Measurements from ENCODE around the gene CPXM2.

CPXM2 gene

GRCh38 chr10:123726836-123727235 is 164.8 kb downstream of the CPXM2 start:
- DNase-seq, result no peak

DNA sequence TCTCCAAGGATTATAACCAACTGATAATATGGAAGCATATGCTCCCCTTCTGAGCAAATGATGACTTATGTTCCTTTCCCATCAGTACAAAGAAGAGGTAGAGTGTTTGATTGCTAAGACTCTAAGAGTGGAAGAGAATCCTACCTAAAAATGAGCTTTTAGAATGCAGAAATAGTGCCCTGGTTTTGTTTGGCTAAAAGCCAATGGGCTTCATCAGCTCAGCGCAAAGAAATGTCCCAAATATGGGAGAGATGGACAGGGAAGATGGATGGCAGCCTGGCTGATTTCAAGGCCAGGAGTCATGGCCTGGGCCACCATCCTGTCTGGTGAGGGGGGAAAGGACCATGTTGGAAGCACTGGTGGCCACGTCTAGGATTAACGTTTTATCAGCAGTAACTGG is 165.2 kb downstream of the CPXM2 start:
- DNase-seq, result no peak

- no peak for DNase-seq
Observed at GRCh38 chr10:123724747-123725146, 166.9 kb downstream of the CPXM2 start.

GRCh38 chr10:123722351-123722750 is 169.3 kb downstream of the CPXM2 start:
- DNase-seq, result no peak

DNA sequence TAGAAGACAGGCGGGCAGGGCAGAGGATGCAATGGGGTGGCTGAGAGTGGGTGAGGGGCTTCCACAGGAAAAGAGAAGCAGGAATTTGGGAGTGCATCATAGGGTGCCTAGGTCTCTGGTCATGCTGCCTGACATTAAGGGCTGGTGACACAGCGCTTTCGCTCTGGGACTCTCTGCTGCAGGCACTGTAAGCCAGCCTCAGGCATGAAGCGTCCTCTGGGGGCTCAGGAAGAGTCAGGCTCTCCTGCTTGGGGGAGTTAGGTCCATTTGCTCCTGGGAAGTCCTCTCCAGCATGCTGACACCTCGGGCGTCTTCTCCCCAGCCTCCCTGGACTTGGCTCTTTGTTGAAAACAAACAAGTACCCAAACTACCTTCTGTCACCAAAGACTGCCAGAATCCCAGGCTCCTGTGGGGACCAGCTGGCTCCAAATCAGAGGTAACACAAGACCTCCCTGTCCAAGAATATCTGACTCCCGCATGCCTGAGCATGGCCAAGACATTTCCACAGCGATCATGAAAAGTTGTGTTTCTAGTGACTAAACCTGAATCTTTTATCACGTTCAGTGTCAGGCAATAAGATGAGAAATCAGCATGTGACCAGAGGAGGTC is 170.1 kb downstream of the CPXM2 start:
- DNase-seq, result no peak

DNA sequence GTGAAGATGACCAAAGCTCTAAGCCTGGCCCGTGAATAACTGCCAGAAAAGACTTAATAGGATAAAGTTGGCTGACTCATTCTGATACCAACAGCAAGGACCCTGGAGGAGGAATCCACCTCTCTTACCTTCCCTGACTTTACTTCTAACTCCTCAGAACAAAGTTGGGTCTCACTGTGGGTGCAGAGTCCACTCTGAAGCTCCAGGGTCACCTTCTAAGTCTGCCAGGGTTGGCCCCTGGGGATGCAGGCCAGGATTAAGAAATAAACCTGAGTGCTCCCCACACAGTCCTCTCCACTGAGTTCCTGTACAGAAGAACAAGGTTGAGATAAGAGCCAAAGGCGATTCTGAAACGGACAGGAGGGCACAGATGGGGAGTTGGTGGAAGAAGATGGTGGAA is 171.1 kb downstream of the CPXM2 start:
- DNase-seq, result no peak

DNA sequence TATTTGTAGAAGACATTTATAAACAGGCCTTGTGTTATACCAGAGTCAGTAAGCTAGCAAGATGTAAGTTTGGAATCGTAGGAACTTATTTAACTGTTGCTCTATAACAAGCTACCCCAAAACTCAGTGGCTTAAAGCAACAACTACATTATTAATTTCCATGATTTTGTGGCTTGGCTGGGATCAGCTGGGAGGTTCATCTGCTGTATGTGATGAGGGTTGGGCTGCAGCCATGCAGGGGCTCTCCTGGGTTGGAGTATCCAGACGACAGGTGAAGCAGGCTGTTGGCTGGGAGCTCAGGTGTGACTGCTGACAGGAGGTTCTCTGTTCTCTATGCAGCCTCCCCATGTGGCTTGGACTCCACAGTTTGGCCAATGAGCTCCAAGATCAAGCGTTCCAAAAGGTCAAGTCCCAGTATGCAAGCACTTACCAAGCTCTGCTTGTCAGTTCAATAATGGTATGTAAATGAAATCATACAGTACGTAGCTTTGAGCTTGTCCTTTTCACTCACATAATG is 173.0 kb downstream of the CPXM2 start:
- no peak for DNase-seq

GRCh38 chr10:123717336-123717735 is 174.3 kb downstream of the CPXM2 start:
- DNase-seq, result no peak

DNA sequence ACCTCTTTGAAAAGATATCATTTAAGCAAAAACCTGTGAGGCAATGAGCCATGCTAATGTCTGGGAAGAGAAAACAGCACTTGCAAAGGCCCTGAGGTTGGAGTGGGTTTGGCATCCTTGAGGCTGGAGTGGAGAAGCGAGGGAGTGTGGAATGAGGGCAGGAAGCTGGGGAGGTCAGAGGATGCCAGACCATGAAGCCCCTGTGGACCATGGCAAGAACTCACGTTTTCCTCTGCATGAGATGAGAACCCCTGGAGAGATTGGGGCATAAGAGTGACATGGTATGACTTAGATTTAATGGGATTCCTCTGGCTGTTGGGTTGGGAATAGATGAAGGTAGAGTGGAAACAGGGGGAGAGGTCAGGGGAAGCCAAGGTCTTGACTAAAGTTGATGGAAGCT is 176.1 kb downstream of the CPXM2 start:
- no peak for DNase-seq

- no peak for DNase-seq
Observed at GRCh38 chr10:123706236-123706635, 185.4 kb downstream of the CPXM2 start.

DNA sequence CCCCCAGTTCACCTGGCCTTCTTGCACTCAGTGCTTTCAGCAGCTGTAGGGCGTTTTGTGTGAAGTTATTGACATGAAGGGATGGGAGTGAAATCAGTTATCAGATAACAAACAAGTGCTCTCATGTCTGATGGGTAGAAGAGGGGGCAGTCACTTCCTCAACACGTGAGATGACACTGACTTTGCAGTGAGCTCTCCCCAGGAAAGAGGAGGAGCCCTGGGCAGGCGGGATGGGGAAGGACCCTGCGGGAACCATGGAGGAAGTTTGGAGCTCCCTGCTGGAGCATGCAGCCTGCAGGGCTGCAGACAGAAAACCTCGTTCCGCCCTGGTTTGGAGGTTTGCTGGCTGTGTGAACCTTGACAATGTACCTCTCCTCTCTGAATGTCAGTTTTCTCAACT is 186.8 kb downstream of the CPXM2 start:
- DNase-seq, result no peak

GRCh38 chr10:123704076-123704475 is 187.5 kb downstream of the CPXM2 start:
- DNase-seq, result no peak

DNA sequence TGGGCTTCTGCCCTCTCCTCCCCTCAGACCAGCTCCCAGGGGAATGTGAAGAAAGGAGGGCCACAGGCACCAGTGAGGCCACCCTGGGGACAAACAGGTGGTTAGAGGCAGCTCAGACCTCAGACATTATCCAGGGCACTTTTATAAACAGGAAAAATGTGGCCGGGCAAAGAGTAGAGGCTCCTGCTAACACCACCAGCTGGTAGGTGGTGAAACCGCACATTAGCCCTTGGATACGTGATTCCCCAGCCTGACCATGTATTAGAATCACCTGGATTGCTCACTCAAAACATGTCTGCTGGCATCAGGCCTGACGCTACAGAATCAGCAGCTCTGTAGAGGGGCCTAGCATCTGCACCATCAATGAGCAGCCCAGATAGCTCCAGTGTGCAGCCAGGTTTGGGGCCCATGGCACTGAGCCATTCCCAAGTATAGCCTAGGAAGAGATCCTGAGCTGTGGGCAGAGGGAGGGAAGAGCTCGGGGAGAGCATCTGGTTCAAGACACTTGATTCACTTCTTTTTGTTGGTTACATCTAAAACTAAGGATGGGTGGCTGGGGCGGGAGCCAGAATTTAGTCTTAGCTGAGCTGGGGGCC is 188.3 kb downstream of the CPXM2 start:
- no peak for DNase-seq

Measured in SW 1271 (cell line).